GM18873 (cell line): ENCODE results near the gene ABHD17A.
A peak's percentile ranks its signal among the peaks of the same experiment; 100 is the strongest.

Experiments used
- ATAC-seq: cut with Tn5 transposase; IDR thresholded peaks from one replicate; pipeline ENCODE4 v1.9.1; 2021; ENCODE audit warnings: mild to moderate bottlenecking, moderate library complexity, moderate number of reproducible peaks; ENCODE audit not compliant: unreplicated experiment, low FRiP score

Gene ABHD17A

DNA sequence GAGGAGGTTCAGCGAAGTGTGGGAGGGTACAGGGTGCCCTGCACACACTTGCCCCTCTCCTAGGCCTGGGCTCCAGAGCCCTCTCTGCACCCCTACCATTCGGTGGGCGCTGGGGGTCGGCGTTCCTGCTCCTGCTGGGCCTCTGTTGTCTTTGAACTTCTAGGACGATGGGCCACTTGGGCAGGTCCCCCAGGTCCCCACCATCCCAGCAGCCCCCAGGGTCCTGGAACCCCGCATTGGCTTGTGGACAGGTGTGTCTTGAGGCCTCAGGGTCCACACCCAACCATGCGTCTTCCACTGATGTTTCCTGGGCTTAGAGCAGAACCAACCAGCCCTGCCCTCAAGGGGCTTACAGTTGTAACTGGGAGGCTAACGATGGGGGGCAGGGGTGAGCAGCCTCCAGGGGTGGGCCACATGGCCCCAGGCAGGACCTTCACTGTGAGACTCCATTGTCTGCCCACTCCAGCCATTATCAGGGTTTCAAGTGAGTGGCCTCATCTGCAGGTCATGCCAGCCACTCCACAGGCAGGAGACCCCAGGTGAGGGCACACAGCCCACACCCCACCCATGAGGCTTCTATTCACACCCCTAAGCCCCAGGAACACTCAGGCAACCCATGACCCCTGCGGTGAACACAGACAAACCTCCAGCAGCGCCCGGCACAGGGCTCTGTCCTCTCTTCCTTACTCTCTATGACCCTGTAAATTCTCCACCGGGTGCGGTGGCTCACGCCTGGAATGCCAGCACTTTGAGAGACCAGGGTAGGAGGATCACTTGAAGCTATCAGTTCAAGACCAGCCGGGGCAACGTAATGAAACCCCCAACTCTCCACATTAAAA lies 19.9 kb downstream of the ABHD17A start:
- ATAC-seq = no peak

DNA sequence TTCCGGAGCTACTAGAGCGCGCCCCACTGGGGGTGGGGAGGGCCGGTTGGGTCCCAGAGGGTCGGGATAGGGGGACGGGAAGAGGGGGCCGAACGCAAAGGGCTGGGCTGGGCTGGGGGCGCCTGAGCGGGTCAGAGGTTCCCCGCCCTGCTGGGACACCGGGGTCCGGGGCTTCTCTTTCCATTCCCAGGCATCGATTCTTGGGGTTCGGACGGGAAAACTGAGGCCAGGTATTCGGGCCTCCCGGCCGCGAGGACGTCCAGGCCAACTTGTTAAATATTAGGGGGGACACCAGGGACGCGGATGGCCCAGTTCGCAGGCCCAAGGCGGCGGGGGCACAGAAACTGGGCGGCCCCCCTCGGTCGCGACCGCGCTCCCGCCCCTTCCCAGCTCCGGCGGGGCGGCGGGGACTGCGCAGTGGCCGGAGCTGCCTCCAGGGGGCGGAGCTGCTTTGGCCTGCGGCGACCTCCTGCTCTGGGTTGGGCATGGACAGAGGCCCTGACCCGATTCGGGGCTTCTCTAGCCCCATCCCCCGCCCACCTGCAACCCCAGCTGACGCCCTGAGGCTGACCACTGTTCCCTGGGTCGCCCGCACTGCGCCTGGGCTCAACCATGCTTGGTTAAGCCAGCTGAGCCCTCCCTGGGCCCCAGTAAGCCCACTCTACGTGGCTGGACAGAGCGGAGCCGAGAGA lies 20.7 kb downstream of the ABHD17A start:
- ATAC-seq = peak; percentile 30

DNA sequence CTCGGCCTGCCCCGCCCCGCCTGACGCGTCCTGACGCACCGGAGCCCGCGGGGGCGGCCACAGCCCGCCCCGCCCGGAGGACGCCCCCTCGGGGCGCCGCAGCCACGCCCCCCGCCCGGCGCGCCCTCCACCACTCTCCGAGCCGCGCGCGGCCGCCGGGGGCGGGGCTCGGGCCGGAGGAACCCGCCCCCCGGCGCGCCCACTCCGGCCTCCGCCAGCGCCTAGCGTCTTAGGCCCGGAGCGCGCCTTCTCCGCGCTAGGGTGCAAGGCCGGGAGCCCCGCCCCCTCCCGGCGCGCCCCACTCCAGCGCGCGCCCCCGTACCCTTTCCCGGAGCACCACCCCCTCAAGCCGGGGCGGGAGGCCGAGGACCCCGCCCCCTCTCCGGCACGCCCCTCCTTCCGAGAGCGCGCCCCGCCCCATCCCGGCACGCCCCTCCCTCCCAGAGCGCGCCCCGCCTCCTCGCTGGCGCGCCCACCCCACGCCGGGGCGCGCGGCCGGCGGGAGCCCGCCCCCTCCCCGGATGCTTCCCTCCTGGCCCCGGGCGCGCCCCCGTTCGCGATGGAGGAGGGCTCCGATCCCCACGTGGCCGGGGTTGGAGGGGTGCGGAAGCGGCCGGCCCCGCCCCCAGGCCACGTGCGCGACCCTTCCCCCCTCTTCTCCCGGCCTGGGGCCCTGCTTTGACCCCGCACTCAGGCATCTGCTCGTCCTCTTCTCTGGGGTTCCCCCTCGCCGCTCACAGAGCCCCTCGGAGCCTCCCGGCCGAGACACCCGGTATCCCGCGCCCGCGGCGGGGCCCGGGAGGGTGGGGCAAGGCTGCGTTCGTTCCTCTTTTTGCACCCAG lies 21.4 kb downstream of the ABHD17A start:
- peak; percentile 30 for ATAC-seq

DNA sequence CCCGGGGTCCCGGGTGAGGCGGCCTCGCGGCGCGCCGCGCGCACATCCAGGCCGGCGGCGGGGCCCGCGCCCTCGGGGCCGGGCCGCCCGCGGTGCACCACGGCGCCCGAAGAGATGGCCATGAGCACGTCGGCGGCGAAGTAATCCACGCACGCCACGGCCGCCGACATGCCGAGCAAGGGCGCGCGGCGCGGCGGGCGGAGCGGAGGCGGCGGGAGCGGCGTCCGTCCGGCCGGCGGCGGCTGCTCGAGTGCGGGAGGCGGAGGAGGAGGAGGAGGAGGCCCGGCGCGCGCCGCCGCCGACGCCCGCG lies 22.0 kb downstream of the ABHD17A start, which contains the start of gene KLF16:
Gene KLF16, minus strand, starts transcription at position 252 of the 310 bp plus-strand sequence. Its CDS starts 82 bp downstream, at position 170.
- ATAC-seq = no peak

DNA sequence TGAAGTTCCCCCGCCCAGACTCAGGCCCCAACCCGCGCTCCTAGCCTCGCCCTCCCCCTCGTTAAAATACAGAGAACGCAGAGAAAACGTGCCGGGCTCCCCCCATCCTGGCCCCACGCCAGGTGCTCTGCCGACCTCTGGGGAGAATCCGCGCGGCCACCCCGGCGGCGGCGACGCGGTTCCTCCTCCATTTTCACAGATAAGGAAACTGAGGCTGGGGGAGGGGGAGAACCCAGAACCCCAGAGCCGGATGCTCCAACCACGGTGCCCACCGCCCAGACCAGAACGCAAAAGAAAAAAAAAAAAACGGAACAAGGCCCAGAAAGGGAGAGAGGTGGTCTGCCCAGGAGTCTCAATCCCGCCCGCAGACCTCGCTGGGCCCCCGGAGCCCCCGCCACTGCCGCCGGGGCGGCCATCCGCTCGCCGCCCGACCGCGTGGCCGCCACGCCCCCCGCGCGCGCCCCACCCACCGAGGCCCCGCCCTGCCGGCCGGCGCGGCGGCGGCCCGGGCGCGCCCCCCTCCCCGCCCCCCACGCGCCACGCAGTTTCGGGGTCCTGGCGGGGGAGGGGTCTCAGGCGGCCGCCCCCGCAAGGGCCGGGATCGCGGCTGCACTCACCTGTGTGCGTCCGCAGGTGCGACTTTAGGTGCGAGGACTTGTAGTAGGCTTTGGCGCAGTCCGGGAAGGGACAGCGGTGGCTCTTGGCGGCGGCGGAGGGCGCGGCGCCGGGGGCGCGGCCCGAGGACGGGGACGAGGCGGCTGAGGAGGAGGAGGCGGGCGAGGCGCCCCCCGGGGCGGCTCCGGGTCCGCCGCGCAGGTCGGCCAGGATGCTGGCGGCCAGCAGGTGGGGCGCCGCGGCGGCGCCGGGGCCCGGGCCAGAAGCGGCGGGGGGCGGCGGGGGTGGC lies 22.6 kb downstream of the ABHD17A start:
- ATAC-seq = no peak

DNA sequence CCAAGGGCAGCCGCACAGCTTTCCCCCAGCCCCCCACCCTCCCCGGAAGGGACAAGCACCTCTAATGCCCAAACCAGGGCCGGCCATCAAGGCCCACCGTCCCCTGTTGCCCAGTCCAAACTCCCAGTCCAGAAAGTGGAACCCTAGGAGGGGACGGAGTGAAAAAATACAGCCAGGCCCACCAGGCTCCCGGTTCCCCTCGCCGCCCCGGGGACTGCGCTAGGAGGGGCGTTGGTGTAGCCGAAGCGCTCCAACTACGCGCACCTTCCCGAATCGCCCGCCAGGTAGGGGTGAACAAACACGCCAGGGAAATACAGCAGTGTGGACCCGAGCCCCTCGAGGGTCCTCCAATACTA lies 23.2 kb downstream of the ABHD17A start:
- no peak for ATAC-seq

DNA sequence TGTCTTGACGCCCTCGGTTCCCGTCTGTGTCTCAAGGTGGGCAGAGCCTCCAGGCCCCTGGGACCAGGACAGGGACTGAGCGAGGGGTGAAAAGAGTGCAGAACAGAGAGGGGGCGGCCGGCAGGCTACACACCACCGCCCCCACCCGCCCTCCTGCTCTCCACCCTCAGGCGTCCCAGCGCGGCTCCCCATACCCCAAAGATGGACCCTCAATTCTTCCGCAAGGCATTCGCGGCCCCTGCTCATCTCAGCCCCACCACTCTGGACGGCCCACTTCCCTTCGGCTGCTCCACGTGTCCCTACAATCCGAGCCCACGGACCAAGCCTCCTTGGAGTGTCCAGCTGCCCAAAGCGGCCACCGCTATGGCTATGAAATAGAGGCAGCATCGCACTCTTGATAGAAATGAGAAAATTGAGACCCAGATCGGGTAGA lies 23.7 kb downstream of the ABHD17A start:
- ATAC-seq = no peak

DNA sequence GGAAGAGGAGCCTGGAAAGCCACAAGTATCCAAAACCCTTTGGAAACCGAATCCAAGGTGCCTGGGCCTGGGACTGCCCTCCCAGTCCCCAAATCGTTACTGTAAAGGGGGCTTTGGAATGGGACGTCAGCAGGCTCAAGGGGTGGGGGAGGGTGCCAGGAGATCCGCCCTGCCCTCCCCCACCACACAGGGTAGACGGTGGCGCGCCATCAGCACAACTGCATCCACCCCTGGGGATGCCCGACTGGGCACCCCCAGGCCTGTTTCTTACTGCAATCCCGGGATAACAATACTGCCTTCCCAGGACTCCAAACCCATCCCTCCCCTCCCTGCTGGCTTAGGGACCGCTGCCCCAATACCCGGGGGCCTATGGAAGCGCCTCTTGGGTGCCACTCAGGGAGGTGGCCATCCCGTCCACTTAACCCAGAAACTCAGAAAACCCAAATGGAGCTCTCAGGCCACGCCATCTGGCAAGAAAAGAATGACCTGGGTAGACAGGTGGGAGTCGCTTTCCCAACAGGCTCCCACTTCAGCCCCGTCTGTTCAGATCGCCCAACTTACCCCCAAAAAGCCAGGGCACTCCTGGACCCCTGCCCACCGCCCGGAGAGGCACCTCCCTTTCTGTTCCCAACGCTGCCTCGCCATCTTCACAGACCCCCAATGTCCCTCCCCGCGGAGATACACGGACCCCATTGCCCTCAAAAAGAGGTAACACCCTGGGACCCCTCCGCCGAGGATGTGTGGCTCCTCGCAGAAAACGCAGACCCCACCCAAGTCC lies 24.3 kb downstream of the ABHD17A start:
- no peak for ATAC-seq

DNA sequence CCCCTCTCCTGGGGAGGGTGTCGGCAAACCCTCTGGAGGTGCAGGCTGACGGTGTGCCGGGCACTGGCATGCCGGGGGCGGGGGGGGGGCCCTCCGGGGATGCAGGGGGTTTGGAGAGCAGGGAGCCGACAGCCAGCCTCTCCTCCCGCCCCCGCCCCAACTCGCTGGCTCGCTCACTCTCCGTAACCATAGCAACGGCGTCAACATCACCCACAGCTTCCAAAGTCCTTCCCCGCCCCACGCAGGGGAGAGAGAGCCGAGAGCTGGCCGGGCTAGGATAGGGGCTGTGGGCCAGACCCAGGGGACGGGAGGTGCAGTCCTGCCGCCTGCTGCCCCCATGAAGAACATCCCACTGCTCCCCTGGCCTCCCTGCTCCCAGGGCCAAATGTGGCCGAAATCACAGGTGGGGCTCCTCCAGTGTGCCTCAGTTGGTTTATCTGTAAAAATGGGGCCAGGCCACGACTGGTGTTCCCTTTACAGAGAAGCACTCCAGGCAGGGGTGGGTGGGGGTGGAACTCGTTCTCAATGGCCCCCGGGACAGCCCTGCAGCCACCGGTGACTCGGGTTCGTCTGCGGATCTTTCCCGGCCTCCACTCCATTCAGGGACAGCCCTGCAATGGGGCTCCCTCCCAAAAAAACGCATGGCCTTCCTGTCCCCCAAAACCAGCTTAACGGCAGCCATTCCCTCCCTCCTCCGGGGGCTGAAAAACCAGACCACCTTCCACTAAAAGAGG lies 25.1 kb downstream of the ABHD17A start:
- ATAC-seq = no peak

DNA sequence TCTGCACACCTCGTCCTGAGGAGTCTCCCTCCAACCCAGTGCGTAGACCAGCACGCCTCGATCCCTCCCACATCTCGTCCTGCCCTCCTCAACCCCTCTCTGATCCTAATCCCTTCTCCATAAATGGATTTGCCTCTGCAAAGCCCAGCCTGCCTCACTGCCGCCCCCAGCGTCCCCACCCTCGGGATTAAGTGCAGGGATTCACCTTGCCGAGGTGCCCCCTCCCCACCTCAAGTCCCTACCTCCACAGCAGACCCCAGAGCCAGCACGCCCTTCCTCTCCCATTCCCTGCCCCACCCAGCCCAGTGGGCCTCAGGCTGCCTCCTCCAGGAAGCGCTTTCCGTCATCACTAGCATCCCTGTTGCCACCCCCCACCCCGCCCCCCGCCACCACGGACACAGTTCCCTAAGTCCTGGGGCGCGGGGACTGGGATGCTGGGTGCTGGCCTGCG lies 25.9 kb downstream of the ABHD17A start:
- ATAC-seq = no peak

DNA sequence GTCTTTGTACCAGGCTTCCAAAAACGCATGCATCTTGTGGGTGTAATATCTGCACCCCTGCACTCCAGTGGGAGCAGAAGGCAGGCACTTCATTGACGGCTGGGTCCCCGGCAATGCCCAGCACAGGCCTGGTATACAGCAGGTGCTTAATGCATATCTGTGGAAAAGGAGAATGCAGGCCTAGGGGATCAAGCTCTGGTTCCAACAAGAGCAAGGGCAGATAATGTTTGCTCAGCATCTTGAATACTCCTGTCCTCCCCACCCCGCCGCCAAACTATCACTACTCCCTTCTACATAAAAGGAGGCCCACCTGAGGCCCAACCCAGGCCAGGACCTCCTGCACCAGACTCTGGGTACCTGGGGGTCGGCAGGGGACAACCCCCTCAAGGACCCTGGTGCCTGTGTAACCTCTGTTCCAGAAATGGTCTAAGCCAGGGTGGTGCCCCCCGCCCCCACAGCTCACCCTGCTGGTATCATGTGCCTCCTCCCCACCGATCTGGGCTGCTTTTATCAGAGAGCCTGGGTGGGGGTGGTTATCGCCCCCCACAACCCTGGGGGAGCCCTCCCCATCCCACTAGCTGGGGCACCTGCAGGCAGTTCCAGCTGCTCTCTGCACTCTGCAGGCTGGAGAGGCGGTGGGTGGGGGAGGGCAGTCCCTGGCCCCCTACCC lies 26.7 kb downstream of the ABHD17A start:
- no peak for ATAC-seq

DNA sequence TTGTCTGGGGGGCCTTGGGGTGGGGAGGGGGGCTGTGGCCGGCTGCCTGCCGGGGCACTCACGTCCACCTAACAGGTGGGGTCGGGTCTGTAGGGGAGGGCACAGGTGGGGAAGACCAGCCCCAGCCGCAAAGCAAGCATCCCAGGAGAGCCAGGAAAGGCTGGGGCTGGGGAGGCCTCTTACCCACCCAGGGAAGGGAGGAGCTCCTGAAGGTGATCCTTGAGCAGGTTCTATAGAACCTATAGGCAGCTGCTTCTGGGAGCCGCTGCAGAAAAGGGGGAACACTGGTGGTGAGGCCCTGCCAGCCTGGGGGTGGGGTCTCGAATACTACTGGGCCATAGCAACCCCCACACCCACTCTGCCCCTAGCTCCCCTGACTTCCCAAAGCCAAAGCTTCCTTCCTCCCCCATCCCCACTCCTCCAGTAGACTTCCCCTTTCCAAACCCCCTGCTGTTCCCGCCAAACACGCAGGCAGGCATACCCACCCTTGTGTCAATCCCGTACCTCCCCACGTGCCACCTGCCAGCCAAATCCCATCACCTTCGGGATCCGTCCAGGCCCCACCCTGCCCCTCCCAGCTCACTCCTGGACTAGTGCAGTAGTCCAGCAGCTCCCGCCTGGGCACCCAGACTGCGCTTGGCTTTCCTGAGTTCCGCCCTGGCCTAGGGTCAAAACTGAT lies 27.5 kb downstream of the ABHD17A start:
- no peak for ATAC-seq

DNA sequence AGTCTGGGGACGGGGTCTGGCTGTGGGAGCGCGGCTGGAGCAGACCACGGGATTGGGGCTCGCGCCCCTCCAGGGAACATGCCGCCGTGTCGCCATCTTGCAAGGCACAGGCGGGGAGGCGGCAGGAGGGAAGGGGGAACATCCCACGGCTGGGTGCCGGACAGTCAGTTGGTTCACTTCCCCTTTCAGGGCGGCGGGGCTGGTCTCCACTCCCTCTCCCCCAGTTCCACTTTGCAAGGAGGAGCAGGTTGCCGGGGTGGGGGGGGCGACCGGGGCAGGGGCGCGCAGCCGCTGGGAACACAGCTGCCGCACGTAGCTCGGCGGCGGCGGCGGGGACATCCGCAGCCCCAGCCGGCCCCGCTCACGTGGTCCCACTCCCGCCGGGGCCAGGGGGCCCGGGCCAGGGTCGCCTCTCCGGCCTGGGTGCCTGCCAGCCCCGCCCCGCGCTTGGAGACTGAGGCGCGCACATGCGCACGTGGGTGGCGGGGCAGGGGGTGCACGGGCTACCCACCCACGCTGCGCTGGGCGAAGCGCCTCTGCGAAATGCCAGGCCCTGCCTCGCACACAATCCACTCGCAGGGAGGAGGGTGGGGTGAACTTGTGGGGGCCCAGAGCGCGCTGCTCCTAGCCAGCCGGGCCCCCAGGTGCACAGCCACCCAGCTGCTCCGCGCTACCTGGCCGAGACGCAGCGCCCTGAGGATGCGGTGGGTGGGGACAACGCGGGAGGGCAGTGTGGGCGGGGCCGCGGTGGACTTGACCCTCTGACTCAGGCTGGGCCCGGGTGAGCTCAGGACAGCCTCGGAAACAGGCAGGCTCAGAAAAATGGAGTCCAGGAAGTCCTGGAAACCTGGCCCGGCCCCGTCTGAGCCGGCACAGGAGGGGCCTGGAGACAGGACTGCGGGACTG lies 28.3 kb downstream of the ABHD17A start:
- ATAC-seq = no peak

DNA sequence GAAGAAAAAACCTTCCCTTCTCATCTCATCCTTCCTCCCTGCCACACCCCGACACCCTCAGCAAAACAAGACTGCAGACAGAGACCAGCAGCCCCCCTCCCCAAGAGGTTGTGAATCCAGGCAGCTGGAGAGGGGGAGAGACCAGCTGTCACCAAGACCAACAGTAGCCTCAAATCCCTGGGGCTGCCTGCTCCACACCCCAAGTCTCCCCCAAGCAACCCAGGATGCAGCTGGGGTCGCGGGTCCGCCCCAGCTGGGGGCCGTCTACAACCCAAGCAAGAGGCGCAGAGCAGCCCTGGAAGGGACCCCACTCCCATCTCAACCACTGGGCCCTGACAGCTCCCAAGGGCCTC lies 29.0 kb downstream of the ABHD17A start:
- ATAC-seq = no peak

DNA sequence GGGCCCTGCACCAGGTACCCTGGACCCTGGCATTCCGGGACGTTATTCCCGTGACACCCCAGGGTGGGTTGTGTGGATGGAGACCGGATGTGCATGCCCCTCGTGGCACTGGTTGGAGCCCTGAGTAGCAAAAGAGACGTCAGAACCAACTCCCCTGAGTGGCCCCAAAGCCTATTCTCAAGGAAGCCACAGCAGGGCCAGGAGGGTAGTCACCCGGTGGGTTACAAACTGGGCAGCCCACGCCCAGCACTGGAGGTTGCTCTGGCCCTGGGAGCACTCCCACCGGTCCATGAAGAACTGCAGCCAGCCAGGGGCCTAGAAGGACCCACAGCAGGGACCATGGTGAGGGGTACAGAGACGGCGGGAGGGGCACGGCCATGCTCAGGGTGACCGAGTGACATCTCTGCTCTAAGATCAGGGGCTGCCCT lies 29.5 kb downstream of the ABHD17A start:
- ATAC-seq = no peak

DNA sequence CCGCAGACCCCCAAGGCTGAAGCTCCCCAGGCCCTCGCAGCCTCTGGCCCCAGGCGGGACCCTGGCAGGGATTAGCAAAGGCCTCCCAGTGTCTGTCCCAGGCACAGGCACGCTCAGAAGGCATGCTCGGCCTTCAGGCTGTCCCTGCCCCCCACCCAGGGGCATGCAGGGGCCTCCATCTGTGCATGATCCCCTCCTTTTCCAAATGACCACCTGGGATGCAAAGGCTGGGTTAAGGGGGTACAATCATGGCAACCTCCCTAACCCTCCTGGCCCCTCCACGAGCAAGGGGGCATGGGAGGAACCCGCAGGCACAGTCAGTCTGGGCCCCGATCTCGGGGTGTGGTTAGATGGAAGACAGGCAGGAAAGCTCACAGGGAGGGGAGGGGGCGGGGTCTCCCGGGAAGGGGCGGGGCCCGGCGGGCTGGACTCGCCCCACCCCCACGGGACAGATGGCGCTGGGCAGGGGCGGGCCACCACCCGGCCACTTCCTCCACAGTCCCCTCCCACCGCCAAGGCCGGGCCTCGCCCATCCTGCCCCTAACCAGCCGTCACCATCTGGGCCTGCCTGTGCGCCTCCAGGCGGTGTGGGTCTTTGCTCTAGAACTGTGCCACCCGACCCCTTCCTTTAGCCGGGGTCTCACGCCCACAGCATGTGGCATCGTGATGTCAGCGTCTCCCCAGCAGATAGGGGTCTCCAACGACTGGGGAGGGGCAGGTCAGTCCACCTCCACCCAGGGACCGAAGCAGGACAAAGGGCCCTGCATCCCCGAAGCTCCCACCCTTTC lies 30.1 kb downstream of the ABHD17A start:
- no peak for ATAC-seq
